Panc1 (cell line): Measurements from ENCODE around the gene BACH2. TPM values are rescaled to one million over a fixed set of nuclear protein-coding genes. Genes with fewer than 3 reads are reported as not detected.
A peak's percentile ranks its signal among the peaks of the same experiment; 100 is the strongest.

Source experiments
- ATAC-seq: fragments of 200-7000 bp; cut with Tn5 transposase; 2 replicates; pipeline ENCODE4 v1.9.1; 2020; ENCODE audit warnings: mild to moderate bottlenecking, moderate library complexity
- BruUV-seq: library from RNA; stranded (reverse); fragments of 400-500 nt; replicated peaks from 2 replicates; lab custom pipeline; 2021; lab: Mats Ljungman, UMichigan
- CTCF ChIA-PET: fragments of 300-600 bp; sonication (Branson Sonifier 250); formaldehyde crosslinking; loops from one replicate; lab custom pipeline; 2022; ENCODE audit warnings: antibody characterized with exemption; lab: Charles Lee
- POLR2A ChIA-PET: fragments of 300-600 bp; sonication (Branson Sonifier 250); formaldehyde crosslinking; loops from one replicate; lab custom pipeline; 2022; ENCODE audit warnings: antibody characterized with exemption; lab: Charles Lee
- DNase-seq: peaks from one replicate; pipeline ENCODE4 v3.0.0-alpha.2; 2010; ENCODE audit warnings: low read depth, low spot score
- H3K27ac ChIP-seq: 2 replicates; pipeline ENCODE4 v1.5.1; 2011; ENCODE audit warnings: mild to moderate bottlenecking, low read length, inconsistent platforms
- H3K27me3 ChIP-seq: fragments of 200-500 bp; sonication (Bioruptor generic); 2 replicates; pipeline ENCODE4 v1.6.0; 2014; ENCODE audit warnings: low read length, inconsistent platforms; ENCODE audit not compliant: control insufficient read depth, insufficient read depth
- H3K36me3 ChIP-seq: fragments of 200-500 bp; sonication (Bioruptor generic); 2 replicates; pipeline ENCODE4 v1.5.1; 2014; ENCODE audit warnings: inconsistent platforms, mild to moderate bottlenecking, low read length, moderate library complexity; ENCODE audit not compliant: control insufficient read depth, insufficient read depth
- H3K4me1 ChIP-seq: 2 replicates; pipeline ENCODE4 v1.5.1; 2011; ENCODE audit warnings: inconsistent platforms, mild to moderate bottlenecking, low read length, moderate library complexity; ENCODE audit not compliant: control insufficient read depth, insufficient read depth
- H3K4me3 ChIP-seq, 2 experiments: 2 replicates each; pipeline ENCODE4 v1.5.1; 2011 to 2012; ENCODE audit warnings: low read depth in 2 of 2, low read length in 2 of 2, mild to moderate bottlenecking in 2 of 2, inconsistent platforms in 1 of 2, moderate library complexity in 1 of 2
- H3K9me3 ChIP-seq: fragments of 200-500 bp; sonication (Bioruptor generic); 2 replicates; pipeline ENCODE4 v1.5.1; 2014; ENCODE audit warnings: low read depth, mild to moderate bottlenecking, inconsistent platforms, low read length, moderate library complexity; ENCODE audit not compliant: control insufficient read depth, insufficient read depth
- POLR2AphosphoS5 ChIP-seq: IDR thresholded peaks from 2 replicates; pipeline ENCODE4 v1.6.1; 2012; ENCODE audit warnings: mild to moderate bottlenecking, low read depth, low read length, moderate library complexity
- SIN3A ChIP-seq: IDR thresholded peaks from 2 replicates; pipeline ENCODE4 v1.6.1; 2012; ENCODE audit warnings: low read depth, mild to moderate bottlenecking, low read length, moderate library complexity, borderline replicate concordance; ENCODE audit not compliant: insufficient read depth
- TCF7L2 ChIP-seq: IDR thresholded peaks from 2 replicates; pipeline ENCODE4 v1.6.1; 2011; ENCODE audit warnings: mild to moderate bottlenecking, low read depth, low read length, inconsistent platforms
- in situ Hi-C: cut with HindIII; loops from 2 replicates; pipeline ENCODE4 v1.10.0; 2016; ENCODE audit warnings: low sequenced_read_pairs, low pct_unique_long_range_greater_than_20kb
- intact Hi-C: fragments of 100-400 bp; cut with micrococcal nuclease; formaldehyde crosslinking; loops from one replicate; pipeline ENCODE4 v1.10.0; 2022; ENCODE audit not compliant: unreplicated experiment
- total RNA-seq: library from RNA; stranded (reverse); gene quantifications from one replicate; pipeline ENCODE4 v1.2.1, GENCODE V29; 2021; ENCODE audit not compliant: unreplicated experiment
- TF ChIP-seq, protein P1 (sequence below): fragments of 450-650 bp; IDR thresholded peaks from 2 replicates; pipeline ENCODE4 v1.5.1; 2017; ENCODE audit warnings: mild to moderate bottlenecking
- TF ChIP-seq, protein P2 (sequence below), 2 experiments: IDR thresholded peaks; 2 replicates each; pipeline ENCODE4 v1.6.1; 2011 to 2012; ENCODE audit warnings: low read depth in 2 of 2, control low read depth in 1 of 2, low read length in 1 of 2, mild to moderate bottlenecking in 1 of 2, moderate library complexity in 1 of 2; ENCODE audit not compliant: insufficient read depth in 1 of 2

Gene BACH2
- total RNA-seq, 1 experiment from 2014 or later: 1.6 TPM

DNA sequence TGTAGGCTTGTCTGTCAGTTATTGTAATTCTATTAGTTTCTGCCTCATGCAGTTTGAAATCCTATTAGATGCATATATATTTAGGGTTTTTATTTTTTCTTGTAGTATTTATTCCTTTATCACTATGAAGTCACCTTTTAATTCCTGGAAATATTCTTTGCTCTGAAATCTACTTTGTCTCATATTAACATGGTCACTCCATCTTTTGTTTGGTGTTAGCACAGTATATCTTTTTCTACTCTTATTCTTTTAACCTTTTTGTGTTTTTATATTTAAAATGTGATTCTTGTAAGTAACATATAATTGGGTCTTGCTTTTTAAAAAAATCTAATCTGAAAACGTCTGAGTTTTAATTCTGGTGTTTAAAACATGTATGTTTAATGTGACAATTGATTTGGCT lies 280.8 kb downstream of the BACH2 start:
- ATAC-seq: no peak
- intact Hi-C loops: no loop called here

DNA sequence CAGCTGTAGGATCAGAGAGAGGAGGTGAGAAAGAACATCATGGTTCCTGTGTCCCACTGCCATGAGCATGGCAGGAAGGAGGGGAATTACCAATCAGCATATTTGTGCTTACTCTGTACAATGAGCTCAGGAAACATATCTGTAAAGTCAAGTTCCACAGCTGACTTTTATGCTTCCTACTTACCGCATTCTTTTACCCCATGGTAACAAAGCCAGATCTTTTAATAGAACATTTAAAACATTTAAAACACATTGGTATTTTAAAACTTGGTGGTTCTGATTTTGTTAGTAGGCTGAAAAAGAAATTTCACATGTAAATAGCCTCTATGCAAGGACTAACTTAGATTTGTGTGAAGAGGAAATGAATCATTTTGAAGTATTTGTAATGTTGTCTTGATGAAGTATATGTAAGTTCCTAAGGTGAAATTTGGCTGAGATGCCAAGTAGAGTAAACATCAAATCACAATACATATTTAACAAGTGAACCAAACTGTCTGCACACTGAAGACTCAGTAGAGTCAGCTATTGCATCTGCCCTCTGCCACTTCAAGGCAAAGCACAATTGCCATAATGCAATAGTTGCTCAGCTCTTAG lies 287.6 kb downstream of the BACH2 start:
- POLR2A ChIA-PET: no interaction called here
- Histone ChIP-seq H3K27me3 (no peaks in the 10 kb centered on the region), H3K36me3 (no peaks in the 10 kb centered on the region), H3K4me1 (no peaks in the 10 kb centered on the region), H3K27ac (no peak overlapping the region), H3K4me3 (no peak overlapping the region), H3K9me3 (no peaks in the 10 kb centered on the region)
- in situ Hi-C loops: no loop called here
- DNase-seq (peak; percentile 22), ATAC-seq (no peak)
- CTCF ChIA-PET: no interaction called here
- no TSS peak for BruUV-seq
- intact Hi-C loops: no loop called here
- TF ChIP-seq, protein P1, sequence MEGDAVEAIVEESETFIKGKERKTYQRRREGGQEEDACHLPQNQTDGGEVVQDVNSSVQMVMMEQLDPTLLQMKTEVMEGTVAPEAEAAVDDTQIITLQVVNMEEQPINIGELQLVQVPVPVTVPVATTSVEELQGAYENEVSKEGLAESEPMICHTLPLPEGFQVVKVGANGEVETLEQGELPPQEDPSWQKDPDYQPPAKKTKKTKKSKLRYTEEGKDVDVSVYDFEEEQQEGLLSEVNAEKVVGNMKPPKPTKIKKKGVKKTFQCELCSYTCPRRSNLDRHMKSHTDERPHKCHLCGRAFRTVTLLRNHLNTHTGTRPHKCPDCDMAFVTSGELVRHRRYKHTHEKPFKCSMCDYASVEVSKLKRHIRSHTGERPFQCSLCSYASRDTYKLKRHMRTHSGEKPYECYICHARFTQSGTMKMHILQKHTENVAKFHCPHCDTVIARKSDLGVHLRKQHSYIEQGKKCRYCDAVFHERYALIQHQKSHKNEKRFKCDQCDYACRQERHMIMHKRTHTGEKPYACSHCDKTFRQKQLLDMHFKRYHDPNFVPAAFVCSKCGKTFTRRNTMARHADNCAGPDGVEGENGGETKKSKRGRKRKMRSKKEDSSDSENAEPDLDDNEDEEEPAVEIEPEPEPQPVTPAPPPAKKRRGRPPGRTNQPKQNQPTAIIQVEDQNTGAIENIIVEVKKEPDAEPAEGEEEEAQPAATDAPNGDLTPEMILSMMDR: no peak

More for the DNA sequence above, 280.8 kb downstream of the BACH2 start:
- ChIA-PET POLR2A (no interaction called here), CTCF (no interaction called here)
- no peaks in the 10 kb centered on the region for H3K4me1 ChIP-seq
- H3K9me3 ChIP-seq: no peaks in the 10 kb centered on the region
- no peak overlapping the region for H3K4me3 ChIP-seq
- BruUV-seq: no TSS peak
- H3K27me3 ChIP-seq: no peaks in the 10 kb centered on the region
- no peak overlapping the region for H3K27ac ChIP-seq
- H3K36me3 ChIP-seq: no peaks in the 10 kb centered on the region
- DNase-seq: no peak
- in situ Hi-C loops: no loop called here
- TF ChIP-seq POLR2AphosphoS5: no peak
- no peak for TF ChIP-seq TCF7L2
- no peak for TF ChIP-seq SIN3A
- TF ChIP-seq, protein P1: no peak
- TF ChIP-seq, protein P2, sequence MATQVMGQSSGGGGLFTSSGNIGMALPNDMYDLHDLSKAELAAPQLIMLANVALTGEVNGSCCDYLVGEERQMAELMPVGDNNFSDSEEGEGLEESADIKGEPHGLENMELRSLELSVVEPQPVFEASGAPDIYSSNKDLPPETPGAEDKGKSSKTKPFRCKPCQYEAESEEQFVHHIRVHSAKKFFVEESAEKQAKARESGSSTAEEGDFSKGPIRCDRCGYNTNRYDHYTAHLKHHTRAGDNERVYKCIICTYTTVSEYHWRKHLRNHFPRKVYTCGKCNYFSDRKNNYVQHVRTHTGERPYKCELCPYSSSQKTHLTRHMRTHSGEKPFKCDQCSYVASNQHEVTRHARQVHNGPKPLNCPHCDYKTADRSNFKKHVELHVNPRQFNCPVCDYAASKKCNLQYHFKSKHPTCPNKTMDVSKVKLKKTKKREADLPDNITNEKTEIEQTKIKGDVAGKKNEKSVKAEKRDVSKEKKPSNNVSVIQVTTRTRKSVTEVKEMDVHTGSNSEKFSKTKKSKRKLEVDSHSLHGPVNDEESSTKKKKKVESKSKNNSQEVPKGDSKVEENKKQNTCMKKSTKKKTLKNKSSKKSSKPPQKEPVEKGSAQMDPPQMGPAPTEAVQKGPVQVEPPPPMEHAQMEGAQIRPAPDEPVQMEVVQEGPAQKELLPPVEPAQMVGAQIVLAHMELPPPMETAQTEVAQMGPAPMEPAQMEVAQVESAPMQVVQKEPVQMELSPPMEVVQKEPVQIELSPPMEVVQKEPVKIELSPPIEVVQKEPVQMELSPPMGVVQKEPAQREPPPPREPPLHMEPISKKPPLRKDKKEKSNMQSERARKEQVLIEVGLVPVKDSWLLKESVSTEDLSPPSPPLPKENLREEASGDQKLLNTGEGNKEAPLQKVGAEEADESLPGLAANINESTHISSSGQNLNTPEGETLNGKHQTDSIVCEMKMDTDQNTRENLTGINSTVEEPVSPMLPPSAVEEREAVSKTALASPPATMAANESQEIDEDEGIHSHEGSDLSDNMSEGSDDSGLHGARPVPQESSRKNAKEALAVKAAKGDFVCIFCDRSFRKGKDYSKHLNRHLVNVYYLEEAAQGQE (IDR thresholded peaks at IDR 0.05; ENCODE audit: insufficient read depth in 1 of 2, low read depth in 2 of 2, low read length in 1 of 2): no peak
